ENCODE data around the gene TNFRSF9.

DNA sequence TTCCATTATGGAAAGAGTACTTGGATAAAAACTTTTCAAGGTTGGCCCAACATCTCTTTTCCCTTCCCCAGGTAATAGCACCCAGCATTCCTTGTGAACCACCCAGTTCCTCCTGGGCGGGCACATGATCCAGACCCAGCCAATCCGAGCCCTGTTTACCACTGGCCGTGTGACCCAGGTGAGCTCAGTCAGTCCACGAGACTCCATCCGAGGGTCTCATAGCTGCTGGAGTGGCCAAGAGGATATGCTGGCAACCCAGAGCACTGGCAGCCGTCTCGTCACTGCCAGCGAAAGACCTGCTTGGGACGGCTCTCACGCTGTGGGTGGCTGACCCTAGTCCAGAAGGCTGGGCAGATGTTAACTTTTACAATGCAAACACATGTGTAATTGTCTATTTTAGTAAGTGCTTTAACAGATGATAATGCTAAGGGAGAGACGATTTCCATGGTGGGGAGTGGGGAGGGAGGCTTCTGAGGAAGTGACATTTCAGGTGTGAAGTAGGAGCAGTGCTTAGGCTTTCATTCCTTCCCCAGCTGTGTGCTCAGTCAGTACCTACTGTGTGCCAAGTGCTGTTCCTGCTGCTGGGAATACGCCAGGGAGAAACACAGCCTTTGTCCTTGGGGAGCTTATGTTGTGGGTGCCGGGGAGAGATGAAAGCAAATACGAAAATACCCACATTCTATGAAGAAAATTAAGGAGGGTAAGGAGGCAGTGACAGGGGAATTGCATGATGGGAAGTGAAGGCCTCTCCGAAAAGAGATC lies 45.4 kb upstream of the TNFRSF9 start:
- TF ChIP-seq GABPA (IDR thresholded peaks at IDR 0.05; ENCODE audit: borderline replicate concordance, insufficient read depth, low read length) (no peak), MAFK (IDR thresholded peaks at IDR 0.05; ENCODE audit: low read depth, low read length) (no peak), CTCF (IDR thresholded peaks at IDR 0.05; ENCODE audit: control extremely low read depth in 1 of 3, insufficient read depth in 1 of 3, low read depth in 1 of 3, low read length in 3 of 3) (no peak)

Measured in H1 (cell line).